Stimulated activated CD4-positive, alpha-beta T cell treated with anti-CD3 and anti-CD28 coated beads, Interleukin-2, amount 100 ng/mL, for 24 hours (primary cell): ENCODE measurements around the gene HOXC11.
A peak's percentile ranks its signal among the peaks of the same experiment; 100 is the strongest.

Experiments
- DNase-seq, 2 donors: peaks; one replicate each; pipeline ENCODE4 v3.0.0-alpha.2; 2020

Gene HOXC11

DNA sequence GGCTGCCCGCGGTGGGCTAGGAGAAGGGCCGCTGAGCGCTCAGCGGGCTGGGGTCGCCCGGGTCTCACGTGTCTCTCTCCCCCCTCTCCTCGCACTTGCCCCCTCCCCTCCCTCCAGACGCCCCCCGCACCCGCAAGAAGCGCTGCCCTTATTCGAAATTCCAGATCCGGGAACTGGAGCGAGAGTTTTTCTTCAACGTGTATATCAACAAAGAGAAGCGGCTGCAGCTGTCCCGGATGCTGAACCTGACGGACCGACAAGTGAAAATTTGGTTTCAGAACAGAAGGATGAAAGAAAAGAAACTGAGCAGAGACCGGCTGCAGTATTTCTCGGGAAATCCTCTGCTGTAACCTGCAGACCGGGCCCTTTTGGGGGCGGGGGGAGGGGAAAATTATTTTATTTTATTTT is 2.1 kb downstream of the HOXC11 start:
- DNase-seq, result no peak

DNA sequence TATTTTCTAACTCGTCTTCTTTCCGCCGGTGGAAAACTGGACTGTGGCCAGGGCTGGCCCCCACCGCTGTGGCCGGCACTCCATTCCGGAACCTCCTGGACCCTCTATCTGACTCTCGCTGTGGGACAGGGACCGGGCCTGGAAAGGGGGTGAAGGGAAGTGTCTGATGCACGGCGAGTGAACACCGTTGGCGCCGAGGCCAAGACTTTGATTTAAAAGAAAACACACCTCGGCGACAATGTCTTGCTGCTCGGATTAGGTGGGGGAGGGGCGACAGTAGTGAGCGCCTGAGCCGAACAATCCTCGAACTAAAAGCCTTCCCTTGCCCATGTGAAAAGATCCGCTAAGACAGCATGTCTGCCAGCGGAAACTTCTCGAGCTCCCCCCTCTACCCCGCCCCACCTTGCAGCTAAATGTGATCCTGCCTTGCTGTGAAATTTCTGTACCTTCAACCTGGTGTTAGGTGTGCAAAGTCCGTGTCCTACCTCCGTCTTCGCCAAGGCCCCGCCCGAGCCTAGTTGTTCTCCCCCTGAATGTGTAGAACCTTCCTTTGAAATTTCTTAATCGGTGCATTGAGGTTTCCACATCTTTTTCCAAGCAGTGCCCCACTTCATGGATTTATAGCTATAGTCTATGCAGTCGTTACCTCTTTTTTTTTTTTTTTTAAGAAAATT is 2.7 kb downstream of the HOXC11 start:
- no peak for DNase-seq

DNA sequence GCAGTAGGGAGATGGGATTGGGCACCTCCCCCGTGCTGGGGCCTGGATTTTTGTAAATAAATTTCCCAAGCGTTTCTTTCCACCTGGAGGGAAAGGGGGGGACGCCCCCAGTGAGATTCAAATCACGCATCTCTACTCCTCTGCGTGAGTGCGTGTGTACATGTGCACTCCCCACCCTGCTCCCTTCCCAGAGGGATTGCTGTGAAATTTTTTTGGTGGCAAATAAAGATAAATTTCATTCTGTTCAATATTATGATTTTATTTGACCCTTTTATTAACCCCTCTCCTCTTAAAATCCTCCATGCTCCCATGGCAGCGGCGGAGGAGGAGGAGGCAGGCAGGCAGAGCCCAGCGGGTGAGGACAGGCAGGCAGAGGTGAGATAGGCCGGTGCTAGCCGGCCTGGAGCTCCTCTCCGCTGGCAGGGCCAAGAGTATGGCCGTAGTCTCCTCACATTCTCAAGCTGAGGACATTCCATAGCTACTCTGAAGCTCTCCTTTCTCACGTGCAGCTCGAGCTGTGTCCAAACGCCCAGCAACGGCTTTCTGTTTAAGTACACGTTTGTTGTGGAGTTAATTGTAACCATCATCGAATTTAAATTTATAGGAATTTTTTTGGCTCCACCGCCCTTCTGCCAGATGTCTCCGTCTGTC is 3.4 kb downstream of the HOXC11 start:
- no peak for DNase-seq

DNA sequence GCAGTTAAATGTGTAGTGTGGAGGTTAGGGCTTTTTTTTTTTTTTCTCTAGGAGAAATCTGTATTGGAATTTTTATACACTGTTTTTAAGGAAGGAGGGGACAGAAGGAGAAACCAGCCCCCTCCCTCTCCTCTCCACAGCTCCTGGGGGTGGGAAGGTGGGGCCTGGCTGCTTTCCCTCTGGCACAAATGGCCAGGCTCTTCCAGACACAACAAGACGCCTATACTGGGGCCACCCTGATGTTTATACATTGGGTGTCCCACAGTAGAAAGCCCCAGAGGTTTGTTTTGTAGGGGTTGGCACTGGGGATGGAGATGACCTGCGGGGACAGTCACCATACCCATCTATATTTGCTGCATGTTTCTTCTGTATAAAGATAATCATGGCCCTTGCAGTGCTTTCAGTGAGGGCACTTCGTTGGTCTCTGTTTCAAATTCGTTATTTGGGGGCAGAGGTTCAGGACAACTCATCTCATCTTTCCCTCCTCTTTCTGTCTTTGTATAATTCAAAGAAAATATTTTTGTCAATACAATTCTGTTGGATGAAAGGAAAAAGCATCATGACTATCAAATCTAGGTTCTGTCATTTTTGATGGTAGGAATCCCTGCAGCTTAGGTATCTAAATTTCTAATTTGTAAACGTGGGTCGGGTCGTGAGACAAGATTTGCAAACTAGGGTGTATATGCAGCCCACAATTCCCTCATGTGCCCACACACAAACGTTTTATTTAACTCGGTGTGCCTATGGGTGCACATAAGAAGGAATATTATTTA is 4.1 kb downstream of the HOXC11 start:
- DNase-seq, result no peak

DNA sequence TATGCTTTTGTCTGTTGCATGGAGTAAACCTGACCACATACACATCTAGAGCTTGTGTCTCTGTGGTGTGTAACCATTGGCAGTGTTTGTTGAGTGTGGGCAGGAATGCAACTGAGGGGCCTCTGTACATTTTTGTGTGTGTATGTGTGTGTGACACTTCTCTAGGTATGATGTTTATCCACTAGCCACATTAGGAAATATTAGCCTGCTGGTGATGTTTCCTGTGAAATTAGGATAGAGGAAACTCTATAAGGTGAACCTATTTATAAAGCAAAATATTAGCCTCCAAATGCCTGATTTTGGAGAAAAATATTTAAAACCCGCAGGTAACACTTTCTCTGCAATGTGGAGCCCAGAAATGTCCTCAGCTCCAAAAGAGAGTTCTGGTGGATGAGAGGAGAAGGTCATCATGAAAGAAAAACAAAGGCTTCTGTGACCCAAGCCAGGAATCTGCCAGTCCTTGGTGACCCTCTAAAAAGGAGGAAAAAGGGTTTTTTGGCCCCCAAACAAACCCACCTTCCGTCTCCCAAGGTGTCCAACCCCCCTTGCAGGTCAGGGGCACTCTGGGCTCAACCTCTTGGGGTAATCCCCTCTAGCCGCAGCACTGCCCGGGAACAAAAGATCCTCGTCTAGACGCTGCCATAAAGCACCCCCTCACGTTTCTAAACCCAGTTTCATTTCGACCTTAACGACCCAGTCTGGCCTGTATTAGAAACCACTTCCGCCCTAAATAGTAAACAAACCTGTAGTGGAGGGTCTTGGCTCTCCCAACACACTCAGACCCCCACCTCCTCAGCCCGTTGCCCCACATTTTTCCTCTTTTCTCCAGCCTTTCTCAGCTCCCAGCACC is 4.9 kb downstream of the HOXC11 start:
- no peak for DNase-seq

DNA sequence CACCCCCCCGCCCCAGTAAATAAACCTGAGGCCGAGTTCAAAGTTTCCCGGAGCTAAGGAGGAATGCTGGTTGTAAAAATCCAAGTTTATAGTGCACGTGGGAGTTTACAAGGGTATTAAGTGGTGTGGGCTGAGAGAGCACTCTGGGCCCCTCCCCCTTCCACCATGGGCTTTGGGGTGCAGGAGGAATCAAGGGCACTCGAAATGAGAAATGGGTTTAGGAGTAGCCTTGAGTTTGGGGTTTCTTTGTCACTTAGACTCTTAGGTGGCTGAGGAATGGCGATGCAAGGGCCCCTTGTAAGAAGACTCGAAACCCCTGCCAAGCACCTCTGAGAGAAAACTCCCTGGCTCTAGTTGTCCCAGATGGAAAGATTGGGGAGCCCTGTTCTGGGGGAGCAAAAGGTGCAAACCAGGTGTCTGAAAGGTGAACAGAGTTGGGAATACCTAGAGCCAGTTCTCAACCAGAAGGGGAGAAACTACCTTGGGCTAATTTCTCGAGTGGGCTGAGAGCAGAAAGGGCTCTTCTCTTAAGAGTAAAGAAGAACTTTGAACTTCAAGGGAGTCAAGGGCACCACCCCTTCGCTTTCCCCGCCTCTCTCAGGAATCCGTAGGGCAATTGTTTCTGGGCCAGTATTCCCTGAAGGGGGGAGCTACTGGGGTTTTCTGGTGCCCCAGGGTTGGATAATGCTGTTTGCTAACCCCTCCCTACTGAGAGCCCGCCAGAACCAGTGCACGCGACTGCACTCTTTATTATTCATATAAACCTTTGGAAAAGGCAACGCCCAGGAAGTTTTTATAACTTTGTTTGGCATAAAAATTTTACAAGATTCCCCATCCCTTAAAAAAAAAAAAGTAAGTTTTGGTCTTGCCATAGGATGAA is 5.8 kb downstream of the HOXC11 start:
- no peak for DNase-seq

DNA sequence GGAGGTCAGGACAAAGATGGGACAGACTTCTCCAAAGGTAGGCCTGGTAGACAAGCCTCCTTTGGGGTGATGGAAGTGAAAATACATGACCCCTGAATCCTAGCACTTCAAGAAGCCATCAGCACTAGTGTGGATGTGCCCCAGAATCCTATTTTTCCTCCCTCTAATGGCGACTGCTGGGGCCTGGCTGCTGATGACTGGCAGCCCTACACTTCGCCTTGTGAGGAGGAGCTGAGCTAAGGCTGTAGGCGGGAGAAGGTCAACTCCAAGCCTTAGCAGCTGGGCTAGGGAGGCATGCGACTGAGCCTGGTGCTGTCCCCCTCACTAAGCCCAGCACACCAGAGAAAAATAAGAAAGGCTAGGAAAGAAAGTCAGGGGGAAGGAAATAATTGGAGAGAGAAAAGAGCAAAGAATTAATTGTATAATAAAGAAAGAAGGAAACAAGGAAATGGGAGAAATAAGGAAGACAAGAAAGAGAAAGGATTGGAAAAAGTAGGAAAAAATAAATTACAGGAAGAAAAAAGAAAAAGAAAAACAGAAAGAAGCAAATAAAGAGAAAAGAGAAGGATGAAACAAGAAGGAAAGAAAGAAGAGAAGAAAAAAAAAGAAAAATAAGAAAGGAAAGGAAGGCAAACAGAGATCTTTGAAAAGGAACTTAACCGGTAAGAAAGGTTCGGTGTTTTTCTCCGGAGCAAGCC is 7.3 kb downstream of the HOXC11 start:
- DNase-seq, result no peak

DNA sequence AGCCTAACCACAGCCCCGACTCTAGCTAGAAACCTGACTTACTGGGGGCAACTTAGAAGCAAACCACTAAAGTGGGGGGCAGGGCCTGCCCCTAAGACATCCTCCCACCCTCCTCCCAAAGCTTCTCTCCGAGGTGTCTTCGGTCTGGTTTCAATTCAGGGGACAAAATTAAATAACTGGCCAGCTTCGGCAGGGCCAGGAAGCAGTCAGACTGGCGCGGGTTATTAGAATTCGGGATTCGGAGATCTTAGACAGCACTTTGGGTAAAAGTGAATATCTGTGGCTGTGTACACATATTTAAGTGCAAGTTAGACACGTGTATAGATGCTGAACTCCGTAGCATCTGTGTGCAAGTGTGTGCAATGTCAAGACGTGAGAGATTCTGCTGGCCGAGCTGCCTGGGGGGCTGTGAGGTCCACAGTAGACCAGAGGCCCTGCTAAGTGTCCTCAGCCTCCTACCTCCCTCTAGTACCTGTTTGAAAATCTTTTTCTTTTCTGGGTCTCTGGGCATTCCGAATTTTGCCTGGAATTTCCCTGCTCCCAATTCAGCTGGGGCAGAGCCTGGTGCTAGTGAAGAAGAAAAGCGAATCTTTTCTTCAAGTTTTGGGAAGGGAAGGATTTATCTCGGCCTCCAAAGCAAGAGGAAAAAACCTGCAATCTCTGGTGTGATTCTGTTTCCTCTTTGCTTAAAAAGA is 8.0 kb downstream of the HOXC11 start:
- DNase-seq, result no peak

DNA sequence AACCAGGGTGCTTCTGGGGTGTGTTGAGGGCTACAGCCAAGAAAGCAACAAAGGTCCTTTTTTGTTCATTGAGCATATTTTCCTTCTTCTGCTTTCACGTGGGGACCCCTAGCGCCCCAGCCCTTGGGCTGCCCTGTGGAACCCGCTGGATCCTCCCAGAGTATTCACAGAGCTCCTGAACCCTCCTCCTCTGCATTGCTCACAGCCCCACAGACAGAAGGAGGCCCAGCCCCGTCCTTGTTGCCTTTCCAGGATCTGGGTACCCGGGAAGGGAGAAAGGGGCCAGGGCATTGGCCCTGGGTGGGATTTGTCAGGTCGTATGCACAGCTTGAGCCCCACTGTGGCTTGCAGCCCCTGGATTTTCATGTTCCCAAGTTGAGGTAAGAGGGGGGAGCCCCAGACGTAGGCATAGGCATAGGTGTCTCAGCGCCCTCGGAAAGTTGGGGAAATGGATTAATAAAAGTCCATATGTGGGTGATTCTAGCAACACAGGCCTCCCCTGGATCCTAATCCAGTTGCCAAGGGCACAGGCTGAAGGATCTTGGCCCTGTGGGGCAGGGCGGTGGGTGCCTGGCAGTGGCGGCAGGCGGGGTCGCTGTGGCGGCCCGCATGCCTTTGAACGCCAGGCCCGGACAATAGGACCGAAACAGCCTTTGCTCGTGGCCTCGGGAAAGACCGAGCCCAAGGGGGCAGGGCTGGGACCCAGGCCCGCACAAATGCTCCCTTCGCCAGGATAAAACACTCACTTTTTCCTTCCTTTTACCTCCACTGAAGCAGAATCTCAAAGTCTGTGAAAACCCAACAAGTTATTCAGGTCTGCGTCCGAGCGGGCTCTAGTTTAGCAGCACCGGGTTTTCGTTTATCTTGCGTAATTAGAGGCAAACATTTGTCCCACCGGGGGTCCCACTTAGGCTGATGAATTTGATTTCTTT is 9.0 kb downstream of the HOXC11 start:
- DNase-seq, result no peak

DNA sequence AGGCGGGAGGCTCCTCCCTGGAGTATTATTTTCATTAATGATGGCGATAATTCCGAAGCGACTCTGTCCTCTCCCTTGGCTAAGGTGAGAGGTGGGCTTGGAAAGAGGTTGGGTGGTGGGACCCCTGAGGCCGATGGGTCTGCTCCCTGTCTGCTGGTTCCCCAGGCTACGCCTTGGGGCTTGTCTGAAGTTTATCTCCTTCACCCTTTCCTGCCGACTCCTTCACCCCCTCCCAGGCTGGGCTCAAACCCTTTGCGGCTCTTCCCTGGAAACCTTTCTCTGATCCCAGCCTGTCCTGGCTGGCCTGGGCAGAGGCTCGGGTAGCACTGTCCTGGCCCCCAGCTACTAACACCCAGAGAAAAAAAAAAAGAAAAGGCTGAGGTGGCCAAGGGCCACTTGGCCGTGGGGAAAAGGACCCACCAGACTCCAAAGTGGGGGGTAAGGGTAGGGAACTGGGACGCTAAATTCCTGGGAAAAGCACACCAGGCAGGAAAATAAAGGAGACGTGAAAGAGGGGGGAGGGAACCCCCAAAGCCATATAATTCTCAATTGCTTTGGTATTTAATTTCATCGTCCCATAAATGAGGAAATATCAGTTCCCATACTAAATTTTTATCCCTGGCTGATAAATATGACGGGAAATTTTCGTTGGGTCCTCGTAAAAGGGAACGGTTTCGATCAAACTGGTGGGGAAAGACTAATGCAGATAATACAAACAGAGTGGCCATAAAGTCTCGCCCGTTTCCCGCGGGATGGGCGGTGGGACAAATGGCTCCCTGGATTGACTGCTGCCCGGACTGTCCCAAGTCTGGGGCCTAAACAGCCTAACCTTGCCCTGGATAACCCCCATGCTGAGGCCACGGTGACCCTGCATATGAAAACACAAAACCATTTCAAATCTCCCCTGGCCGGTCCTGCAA is 10.0 kb downstream of the HOXC11 start:
- no peak for DNase-seq

DNA sequence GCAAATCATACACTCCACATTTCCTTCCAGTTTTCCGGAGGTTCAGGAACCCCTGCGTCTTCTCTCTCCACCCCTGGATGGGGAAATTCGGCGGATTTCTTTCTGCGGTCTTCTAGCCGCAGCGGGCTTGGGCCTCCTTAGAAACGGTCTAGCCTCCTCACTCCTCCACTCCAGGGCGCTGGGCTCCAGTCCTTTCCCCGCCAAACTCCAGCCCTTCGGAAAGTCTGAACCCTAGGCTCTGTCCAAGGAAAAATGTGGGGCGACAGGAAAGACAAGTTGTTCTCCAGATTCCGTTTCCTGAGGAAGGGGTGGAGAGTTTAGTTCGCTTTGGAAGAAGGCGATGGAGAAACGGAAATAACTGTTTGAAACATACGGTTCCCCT is 10.6 kb downstream of the HOXC11 start:
- DNase-seq, result no peak

DNA sequence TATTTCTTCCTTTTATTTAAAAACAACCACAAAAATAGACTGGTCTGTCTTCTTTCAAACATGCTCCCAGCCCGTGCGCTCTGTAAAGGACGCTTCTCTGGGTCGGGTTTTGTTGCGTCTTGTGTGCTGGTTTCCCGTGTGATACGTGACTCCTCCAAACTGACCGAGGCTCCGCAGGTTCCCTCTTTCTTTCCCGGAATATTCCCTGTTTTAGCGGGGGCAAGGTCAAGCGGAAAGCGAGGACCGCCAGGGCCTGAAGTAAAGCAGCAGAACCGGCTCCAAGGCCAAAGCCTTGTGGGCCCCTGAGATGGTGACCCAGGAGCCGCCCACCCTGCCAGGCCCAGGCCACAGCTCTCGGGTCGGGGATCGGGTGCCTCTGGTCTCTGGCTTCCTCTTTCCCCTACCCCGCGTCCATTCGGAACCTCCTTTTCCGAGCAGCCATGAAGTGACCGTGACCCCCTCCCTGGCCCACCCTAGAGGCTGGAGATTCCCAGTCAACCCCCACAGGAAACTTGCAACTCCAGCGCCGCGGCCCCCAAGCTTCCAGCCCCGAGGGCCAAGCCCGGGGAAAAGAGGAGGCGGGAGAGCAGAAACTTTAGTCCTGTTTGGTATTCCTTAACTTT is 11.1 kb downstream of the HOXC11 start:
- DNase-seq, result no peak

DNA sequence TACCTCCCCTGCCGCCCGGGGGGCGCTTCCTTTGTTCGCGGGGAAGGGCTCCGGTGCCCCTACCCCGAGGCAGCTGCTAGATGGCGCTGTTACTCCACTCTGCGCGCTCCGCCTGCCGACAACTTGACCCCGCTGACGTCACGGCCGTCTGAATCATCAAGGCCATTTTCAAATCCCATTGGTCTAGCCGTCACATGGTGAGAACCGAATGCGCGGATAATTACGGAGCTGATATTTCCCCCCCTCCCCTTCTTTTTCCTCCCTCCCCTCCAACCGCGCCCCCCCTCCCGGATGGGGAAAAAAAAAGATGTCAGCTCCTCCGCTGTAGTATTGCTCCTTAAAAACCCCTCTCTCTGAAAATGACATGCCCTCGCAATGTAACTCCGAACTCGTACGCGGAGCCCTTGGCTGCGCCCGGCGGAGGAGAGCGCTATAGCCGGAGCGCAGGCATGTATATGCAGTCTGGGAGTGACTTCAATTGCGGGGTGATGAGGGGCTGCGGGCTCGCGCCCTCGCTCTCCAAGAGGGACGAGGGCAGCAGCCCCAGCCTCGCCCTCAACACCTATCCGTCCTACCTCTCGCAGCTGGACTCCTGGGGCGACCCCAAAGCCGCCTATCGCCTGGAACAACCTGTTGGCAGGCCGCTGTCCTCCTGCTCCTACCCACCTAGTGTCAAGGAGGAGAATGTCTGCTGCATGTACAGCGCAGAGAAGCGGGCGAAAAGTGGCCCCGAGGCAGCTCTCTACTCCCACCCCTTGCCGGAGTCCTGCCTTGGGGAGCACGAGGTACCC is 12.2 kb downstream of the HOXC11 start, which contains the start of gene HOXC10:
Gene HOXC10, plus strand, starts transcription at position 246 of the 791 bp plus-strand sequence. Its CDS starts 114 bp downstream, at position 360.
- DNase-seq, result peak; percentile 74 to 93

DNA sequence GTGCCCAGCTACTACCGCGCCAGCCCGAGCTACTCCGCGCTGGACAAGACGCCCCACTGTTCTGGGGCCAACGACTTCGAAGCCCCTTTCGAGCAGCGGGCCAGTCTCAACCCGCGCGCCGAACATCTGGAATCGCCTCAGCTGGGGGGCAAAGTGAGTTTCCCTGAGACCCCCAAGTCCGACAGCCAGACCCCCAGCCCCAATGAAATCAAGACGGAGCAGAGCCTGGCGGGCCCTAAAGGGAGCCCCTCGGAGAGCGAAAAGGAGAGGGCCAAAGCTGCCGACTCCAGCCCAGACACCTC is 12.7 kb downstream of the HOXC11 start:
- DNase-seq, result no peak

DNA sequence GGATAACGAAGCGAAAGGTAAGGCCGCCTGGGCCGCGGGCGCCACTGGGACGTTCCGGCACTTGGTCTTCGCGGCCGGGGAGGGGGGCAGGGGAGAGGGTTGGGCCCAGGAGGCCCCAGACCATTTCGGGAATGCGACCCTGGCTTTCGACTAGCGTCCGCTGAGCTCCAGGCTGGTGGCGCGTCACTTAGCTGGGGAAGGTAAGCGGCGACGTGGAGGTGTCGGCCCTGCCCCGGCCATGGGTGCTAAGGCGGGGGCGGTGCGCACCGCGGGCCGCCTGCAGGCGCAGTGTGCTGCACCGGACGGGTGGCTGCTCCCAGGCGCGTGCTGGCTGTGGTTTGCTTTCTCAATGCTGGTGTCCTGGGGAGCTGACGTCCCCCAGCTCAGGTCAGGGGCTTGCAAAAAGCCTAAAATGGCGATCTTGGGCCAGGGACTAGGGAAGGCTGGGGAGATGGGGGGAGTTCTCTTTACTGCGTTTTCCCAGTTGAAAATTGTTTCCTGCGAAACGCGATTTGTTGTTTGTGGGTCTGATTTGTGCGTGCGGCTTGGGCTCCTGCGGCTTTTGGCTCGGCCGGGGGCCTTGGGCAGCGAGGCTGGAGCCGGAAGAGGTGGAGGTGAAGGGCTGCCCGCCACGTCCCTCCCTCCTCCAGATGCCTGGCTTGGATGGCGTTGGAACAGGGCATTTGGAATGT is 13.2 kb downstream of the HOXC11 start:
- no peak for DNase-seq

DNA sequence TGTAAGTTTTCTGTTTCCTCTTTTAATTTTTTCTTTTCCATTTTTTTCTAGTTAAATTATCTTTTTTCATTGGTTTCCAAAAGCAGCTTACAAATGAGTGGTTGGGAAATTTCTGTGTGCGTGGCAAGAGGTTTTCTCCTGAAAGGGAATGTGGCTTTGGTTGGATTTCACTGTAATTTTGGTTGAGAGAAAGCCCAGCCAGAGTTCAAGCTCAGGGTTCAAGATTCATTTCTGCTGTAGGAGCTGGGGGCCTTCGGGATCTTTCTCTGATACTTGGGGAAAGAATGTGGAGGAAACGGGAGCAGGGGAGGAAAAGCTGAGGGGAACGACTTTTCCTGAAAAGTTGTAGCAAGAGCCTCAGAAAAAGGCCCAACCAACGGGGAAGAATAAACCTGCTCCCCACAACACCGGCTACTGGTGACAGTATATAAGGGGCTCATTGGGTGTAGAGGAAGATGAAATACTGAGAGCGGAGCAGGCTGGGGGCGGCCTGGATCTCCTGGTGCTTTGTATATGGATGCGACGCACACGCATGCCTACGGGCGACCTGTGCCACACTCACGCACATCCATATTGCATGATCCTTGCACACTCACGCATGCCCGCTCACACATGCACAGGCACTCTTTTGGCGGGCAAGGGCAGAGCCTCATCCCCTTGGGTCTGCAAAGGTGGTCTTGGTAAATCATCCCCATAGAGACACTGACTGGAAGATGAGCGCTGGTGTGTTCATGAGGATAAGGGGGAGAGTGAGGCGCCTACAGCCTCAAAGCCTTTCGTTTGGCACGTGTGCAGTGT is 14.0 kb downstream of the HOXC11 start:
- DNase-seq, result no peak
